K562 (cell line): ENCODE results near the gene DBF4B. TPM values are rescaled to one million over a fixed set of nuclear protein-coding genes. Genes with fewer than 3 reads are reported as not detected.
A peak's percentile ranks its signal among the peaks of the same experiment; 100 is the strongest.

Experiments
- CSDE1 ChIP-seq, 2 experiments: fragments of 450-650 bp; IDR thresholded peaks; 2 replicates each; pipeline ENCODE4 v1.6.1; 2016; ENCODE audit warnings: mild to moderate bottlenecking in 1 of 2
- CTBP1 ChIP-seq: fragments of 450-650 bp; IDR thresholded peaks from 2 replicates; pipeline ENCODE4 v1.6.1; 2016; ENCODE audit warnings: borderline replicate concordance
- ETS1 ChIP-seq: conservative IDR thresholded peaks from 2 replicates; pipeline ENCODE4 v1.6.1; 2011; ENCODE audit warnings: low read depth, mild to moderate bottlenecking, low read length; ENCODE audit not compliant: control insufficient read depth
- GTF3C2 ChIP-seq: IDR thresholded peaks from 3 replicates; pipeline ENCODE4 v1.6.1; 2011; ENCODE audit warnings: borderline replicate concordance, mild to moderate bottlenecking, moderate library complexity; ENCODE audit not compliant: insufficient read length; ENCODE audit errors: extremely low read depth
- HOMEZ ChIP-seq: fragments of 250-450 bp; sonication (Bioruptor Pico); IDR thresholded peaks from 2 replicates; pipeline ENCODE4 v1.4.0; 2020; ENCODE audit warnings: mild to moderate bottlenecking, moderate library complexity
- KDM5B ChIP-seq: fragments of 200-600 bp; sonication (generic); IDR thresholded peaks from 2 replicates; pipeline ENCODE4 v1.6.1; 2012; ENCODE audit warnings: low read depth, mild to moderate bottlenecking, moderate library complexity, low read length, control low read depth, inconsistent platforms; ENCODE audit not compliant: insufficient replicate concordance
- PATZ1 ChIP-seq: fragments of 250-450 bp; sonication (Bioruptor Pico); IDR thresholded peaks from 2 replicates; pipeline ENCODE4 v1.5.0; 2020; ENCODE audit warnings: mild to moderate bottlenecking, borderline replicate concordance
- SRF ChIP-seq, 2 experiments: fragments of 250-450, 450-650 bp in 1 of 2; sonication (Bioruptor Pico) in 1 of 2; sonication (generic) in 1 of 2; formaldehyde crosslinking; IDR thresholded peaks; 2 replicates each; pipeline versions ENCODE4 v1.5.0 to v1.5.1; 2020 to 2022; ENCODE audit warnings: mild to moderate bottlenecking in 1 of 2, missing genetic modification reagents in 1 of 2
- STAT6 ChIP-seq: sonication (generic); formaldehyde crosslinking; IDR thresholded peaks from 2 replicates; pipeline ENCODE4 v1.8.1; 2023; ENCODE audit warnings: mild to moderate bottlenecking, missing genetic modification reagents
- ZBTB2 ChIP-seq: fragments of 450-650 bp; IDR thresholded peaks from 2 replicates; pipeline ENCODE4 v1.6.1; 2016; ENCODE audit warnings: antibody characterized with exemption
- ZFX ChIP-seq: sonication (generic); formaldehyde crosslinking; IDR thresholded peaks from 2 replicates; pipeline ENCODE4 v1.8.0; 2022; ENCODE audit warnings: mild to moderate bottlenecking, missing genetic modification reagents, moderate library complexity
- ZNF175 ChIP-seq: fragments of 200-800 bp; sonication (Bioruptor generic); IDR thresholded peaks from 2 replicates; pipeline ENCODE4 v1.6.1; 2016; ENCODE audit warnings: low read depth, mild to moderate bottlenecking, missing genetic modification characterization, missing compliant biosample characterization
- polyA plus RNA-seq, 8 experiments: library from polyadenylated mRNA; depleted of rRNA in 4 of 8; stranded (reverse) in 5 of 8; unstranded in 3 of 8; fragments of >200 nt; fragmentation: Nextera tagmentation in 2 of 8; fragmentation: Illumina TruSeq in 1 of 8; extraction: Ambion mirVana in 2 of 8; extraction: Trizol in 1 of 8; gene quantifications; 2 replicates each; pipeline versions ENCODE4 v1.2.1 to v1.2.3, GENCODE V29; 2011 to 2014; ENCODE audit warnings: inconsistent platforms in 1 of 8, missing spikeins in 1 of 8
- total RNA-seq, 7 experiments: library from RNA; depleted of rRNA in 6 of 7; stranded (reverse); fragments of >200 nt in 6 of 7; fragmentation: Illumina TruSeq in 2 of 7; extraction: Trizol in 2 of 7; gene quantifications; 2 replicates each; pipeline versions ENCODE4 v1.2.1 to v1.2.3, GENCODE V29; 2011 to 2021; ENCODE audit warnings: low replicate concordance in 1 of 7

The DBF4B gene
- total and polyA plus RNA-seq, 9 of the 15 experiments (the other 6 are each of a cell fraction or from before 2014, with no cell fraction given) = 2.5 to 26.9 (median 14.6) TPM

- TF ChIP-seq STAT6 (CRISPR knock-in tag) = no peak
- TF ChIP-seq HOMEZ = no peak
- no peak for TF ChIP-seq GTF3C2
- no peak for TF ChIP-seq PATZ1 (CRISPR knock-in tag)
- no peak for TF ChIP-seq ZNF175 (CRISPR knock-in tag)
- no peak; the same call in 1 of the 2 replicates for TF ChIP-seq ZBTB2
- no peak for TF ChIP-seq SRF (CRISPR knock-in tag; IDR thresholded peaks at IDR 0.05)
- TF ChIP-seq CTBP1 = peak; percentile 72; the same call in 1 of the 2 replicates
- TF ChIP-seq ZFX (CRISPR knock-in tag) = peak; percentile 69
- TF ChIP-seq ETS1 = peak; percentile 61; the same call in 1 of the 2 replicates
- TF ChIP-seq CSDE1 (IDR thresholded peaks at IDR 0.05) = no peak
- TF ChIP-seq KDM5B = peak; percentile 86
These were observed at the start of gene DBF4B (continued) for GRCh38 chr17:44708401-44709263.
